GM19468 (cell line): ENCODE results near the gene FAM3D.

ENCODE experiments used
- ATAC-seq: cut with Tn5 transposase; IDR thresholded peaks from one replicate; pipeline ENCODE4 v1.9.1; 2021; ENCODE audit warnings: mild to moderate bottlenecking, moderate library complexity, moderate number of reproducible peaks; ENCODE audit not compliant: unreplicated experiment; ENCODE audit errors: extremely low read depth

FAM3D gene

DNA sequence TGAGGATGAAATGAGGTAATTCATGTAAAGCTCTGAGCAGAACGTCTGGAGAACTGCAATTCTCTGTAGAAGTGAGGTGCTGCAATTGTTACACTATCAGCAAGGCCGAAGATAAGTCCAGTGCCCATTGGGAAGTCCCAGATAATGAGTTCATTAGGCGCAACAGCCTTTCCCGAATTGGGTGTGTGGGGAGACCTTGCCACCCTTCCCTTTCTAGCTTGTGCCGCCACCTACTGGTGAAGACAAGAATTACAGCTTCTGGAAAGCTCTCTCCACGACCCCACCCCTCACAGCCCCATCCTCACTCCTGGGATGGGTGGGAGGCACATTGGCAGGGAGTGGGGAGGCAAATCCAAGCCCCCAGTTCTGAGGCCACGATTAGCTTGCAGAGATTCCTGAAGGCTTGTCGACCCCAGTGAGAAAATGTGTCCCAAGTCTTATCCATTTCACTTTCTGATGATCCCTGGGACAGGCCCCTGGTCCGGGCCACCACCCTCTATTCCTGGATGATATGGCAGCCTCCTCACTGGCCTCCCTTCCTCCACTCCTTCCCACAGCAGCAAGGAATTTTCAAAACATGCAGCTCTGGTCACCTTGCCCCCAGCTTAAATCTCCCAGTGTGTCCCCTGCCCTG is 36.4 kb downstream of the FAM3D start:
- no peak for ATAC-seq

DNA sequence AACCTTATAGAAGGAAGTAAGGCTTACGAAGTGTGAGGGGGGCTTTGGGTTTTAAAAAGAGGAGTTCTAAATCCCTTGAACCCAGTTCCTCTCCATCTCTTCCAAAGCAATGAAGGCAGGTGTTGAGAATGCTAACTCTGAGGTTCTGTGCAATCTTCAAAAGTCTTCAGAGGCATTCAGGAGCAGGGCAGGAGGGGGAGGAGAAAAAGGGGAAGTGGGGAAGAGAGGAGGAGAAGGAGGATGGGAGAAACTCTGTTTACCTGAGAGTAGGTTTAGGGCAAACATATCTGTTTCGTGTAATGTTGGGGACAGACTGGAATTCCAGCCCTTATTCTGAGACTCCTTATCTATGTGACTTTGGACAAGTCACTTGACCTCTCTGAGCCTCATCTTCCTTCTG is 36.9 kb downstream of the FAM3D start:
- no peak for ATAC-seq

DNA sequence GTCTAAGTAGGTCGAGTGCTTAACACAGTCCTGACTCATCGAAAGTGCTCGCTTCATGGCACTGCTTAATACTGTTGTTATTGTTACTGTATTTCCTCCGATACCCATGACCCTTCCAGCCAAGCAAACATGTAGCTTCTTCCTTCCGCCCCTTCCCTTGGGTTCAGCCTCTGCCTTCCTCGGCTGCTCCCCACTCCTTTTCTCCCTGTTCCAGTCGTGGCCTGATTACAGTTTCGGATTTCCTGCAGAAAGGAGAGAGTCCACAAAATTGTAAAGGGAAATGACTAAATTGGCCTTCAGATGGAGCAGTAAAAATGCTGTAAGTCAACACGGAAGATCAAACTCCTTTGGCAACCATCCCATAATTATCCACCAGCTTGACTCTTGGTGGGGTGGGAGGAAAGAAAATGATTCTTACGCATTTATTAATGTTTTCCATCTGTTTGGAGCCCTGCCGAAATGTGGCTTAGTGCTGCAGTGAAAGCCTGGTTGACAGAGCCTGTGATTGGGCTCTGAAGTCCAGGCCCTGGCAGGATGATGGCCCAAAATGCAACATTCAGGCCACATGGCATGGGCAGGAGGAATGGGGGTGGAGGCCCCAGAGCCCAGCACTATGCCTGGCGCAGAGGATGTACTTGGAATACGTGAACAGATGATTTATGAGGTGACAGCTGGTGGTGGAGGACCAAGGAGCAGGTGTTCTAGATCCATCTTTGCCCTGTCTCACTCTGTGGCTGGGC is 37.6 kb downstream of the FAM3D start:
- no peak for ATAC-seq

DNA sequence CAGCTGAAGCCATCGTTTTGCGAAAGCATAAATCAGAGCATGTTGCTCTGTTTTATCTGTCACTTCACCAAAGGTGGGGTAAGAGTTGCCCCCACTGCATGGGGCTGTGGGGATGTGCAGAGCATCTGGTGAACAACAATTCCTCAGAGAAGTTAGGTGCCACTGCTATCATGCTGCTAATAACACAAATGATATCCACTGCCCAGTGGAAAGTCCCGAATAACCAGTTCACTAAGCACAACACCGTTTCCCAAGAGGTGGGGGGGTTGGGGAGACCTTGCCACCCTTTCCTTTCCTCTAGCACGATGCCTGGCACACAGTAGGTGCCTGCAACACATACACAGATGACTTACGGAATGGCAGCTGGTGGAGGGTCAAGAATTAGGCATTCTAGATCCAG is 38.6 kb downstream of the FAM3D start:
- ATAC-seq, result no peak

DNA sequence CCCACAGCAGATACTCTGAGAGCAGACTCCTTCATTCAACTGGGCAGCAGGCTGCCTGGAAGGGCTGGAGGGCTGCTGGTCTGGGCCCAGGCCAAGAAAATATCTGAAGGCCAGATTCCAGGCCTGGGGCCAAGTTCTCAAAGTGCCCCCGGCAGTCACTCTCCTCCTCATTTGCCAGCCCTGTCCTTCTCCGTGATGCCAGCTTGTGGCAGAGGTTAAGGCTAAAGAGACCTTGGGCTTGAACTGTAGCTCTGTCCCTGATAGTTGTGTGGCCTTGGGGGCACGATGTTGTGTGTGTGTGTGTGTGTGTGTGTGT is 39.0 kb downstream of the FAM3D start:
- no peak for ATAC-seq

DNA sequence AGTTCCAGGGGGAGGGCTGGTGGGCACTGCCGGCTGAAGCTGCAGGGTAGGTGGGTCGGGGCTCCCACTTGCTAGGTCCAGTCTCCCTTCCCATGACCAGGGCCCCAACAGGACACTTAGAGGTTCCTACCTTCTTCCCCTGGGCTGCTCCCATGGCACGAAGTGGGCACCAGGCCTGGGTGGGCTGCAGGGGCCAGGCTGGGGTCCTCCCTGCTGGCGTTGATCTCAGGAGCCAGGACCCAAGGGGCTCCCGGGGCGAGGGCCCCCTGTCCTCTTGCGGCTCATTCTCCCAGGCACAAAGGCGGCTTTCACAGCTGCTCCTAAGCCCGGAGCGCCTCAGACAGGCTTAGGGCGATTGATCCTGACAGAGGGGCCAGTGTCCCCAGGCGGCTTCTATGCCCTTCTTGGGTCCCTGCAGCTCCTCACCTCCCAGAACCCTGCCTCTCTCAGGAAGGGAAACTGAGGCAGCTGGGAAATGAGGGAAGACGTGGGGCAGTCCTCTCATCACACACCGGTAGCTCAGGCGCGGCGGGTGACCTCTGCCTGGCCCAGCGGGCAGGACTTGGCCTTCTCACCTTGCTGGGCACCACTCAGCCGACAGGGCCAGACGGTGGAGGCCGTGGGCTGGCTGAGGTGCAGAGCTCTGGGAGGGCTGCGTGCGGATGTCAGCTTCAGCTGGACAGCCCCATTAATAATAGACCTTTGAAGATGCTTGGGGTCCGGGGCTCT is 39.6 kb downstream of the FAM3D start:
- ATAC-seq, result no peak

DNA sequence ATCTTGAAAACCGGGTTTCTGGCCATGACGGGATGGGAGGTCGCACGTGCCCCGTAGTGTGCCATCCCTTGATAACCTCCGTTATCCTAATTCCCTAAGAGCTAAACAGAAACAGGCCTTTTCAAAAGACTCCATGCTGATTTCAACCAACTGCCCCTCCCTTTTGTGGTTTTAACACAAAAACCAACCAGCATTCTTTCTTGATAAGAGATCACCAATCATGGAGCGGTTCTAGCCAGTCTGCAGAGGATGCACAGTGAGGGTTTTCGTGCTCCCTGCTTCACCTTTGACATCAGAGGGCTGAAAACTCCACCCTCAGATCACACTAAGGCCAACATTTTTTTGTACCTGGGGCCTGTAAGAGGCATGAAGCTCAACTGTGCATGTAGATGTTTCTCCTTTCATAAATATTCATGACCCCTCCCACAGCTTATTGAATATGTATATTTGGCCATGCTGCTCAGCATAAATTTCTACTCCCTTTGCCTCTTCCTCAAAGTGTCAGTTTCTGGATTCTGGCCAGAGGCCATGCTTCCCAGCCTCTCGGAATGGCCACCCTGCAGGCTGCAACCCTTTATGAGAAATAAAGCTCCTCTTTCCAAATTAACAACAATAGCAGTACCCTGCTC is 41.3 kb downstream of the FAM3D start:
- no peak for ATAC-seq

DNA sequence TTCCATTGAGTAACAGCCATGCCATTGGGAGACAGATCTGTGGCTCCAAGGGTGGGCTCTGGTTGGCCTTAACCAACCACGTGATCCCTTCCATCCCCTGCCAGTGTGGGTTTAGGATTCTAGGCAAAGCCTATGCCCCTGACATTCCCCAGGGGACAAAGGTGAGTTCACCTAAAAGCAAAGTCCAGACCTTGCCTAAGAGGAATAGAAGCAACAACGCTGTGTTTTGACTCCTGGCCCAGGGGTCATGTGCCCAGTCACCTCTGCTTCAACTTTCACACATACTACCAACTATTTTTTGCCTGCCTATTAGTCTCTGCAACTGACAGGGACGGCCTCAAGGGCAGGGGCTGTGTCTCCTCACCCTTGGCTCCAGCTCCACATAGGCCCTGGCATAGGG is 42.0 kb downstream of the FAM3D start:
- no peak for ATAC-seq

DNA sequence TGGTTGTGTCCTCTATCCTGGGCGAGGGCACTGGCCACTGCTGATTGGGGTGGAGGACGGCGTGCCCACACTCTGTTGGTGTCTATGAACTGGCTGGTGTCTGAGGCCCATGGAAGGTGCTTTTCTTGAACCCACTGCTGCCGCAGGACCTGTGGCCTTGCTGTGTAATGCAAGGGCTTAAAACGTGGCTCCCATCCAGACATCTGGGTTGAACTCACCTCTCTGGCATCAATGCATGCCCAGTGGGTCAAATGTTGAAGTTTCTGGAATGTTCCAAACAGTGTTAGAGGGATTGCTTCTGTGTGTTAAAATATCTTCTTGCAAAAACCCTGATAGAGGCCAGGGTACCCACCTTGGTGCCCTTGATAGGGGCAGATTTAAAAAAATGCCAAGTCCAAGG is 42.6 kb downstream of the FAM3D start:
- no peak for ATAC-seq

DNA sequence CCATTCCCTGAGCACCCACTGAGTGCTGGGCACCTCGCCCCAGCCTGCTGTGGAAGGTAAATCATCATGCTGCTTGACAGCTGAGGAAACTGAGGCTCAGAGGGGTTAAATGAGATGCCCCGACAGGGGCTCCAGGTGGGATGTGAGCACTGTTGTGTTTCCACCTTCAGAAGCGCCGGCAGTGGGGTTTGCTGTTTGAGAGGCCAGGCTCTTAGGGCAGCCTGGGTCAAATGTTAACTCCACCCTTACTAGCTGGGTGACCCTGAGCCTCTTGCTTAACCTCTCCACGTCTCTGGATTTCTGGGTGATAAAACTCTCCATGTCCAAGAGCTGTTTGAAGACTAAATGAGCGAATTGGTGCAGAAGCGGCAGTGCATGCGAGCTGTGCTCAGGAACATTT is 43.1 kb downstream of the FAM3D start:
- ATAC-seq, result no peak

DNA sequence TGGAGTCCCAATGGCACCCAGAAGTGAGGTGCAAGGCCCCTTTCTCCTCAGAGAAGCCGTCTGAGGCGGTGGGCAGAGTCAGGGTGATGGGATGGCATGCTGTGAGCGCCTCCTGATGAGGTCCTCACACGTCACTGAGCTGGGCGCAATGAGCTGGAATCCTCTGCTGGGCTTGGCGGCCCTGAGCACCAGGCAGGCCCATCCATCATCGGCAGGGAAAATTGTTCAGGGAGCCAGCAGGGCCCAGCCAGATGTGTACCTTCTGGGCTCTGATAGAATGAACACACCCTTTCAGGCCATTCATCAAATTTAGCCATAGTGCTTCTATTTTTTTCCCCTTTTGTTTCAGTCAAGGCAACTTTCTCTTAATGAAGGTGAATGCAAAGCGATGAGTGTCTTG is 43.7 kb downstream of the FAM3D start:
- no peak for ATAC-seq

DNA sequence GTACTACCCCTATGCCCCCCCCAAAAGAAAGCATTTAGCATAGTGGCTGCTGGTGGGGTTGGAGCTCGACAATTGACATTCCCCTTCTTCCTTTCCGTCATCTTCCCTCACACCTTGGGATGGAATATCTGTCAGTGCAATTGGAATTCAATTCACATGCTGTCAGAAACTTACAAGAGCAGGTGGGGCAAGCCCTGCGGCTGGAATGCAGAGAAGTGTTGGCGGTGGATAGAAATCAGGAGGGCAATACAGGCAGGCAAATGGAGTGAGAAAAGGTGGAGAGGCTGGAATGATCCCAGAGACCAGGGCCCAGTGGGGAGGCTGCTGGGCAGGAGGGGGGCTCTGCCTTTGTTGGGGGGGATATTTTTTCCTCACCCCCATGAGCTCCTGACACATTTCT is 44.1 kb downstream of the FAM3D start:
- ATAC-seq, result no peak

DNA sequence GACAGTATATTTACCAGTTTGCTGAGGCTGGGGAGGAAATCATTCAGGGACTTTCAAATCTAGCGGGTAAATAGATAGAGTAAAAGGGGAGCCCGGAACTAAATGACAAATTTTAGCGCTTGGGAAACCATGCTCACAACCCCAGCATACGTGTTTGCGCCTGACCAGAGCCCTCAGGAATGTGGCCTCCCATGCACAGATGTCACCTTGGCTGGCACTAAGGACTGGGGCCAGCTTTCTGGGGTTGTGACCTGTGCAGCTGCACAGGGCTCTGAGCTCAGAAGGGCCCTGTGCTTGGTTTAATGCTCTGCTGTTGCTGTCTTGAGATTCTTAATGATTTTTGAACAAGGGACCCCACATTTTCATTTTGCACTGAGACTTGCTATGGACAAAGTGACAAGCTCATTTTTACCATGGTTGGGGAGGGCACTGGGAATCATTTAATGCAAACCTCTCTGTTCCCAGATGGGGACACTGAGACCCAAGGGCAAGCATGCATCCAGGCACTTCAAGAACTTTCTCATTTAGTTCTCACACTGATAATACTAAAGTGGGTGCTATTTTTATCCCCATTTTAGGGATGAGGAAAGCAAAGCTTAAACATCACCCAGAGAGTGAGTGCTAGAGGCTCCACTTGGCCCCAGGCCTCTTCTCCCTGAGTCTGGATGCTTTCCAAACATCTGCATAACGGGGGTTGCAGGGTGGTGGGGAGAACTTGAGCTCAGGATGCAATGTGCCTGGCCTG is 45.3 kb downstream of the FAM3D start:
- no peak for ATAC-seq

DNA sequence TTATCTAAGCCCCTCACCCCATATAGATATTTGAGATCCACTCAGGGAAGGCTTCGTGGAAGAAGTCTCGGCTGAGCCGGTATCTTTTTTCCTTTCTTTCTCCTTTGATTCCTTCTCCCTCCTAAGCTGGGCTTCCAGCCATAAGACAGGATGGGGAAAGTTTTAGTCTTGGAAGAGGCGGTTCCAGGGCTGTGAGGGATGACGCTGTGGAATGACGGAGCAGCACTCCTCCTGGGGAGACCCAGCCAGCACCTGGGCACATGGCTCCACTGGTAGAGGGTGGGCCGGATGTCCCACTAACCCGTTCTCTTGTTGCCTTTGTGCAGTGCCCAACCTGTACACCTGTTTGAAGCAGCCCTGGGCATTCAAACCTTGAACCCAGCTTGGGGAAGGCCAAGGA is 46.2 kb downstream of the FAM3D start:
- ATAC-seq, result no peak

DNA sequence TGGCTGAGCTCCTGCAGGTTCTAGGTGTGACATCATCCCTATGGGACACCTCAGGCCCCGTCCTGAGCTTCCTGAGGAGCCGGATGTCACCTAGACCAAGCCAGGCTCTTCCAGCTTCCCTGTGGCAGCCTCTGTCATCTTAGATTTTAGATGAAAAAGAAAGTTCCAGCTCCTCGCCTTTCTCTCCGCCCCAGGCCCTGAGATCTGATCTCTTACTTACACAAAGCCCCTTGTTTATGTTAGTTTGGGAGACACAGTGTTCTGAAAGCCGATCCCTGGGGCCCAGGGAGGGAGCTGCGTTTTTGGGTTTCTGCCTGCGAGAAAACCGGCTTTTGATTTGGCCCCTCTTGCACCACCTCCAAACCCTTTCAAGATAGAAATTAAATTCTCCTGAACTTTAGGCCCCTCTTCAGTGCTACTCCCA is 49.2 kb downstream of the FAM3D start:
- no peak for ATAC-seq

DNA sequence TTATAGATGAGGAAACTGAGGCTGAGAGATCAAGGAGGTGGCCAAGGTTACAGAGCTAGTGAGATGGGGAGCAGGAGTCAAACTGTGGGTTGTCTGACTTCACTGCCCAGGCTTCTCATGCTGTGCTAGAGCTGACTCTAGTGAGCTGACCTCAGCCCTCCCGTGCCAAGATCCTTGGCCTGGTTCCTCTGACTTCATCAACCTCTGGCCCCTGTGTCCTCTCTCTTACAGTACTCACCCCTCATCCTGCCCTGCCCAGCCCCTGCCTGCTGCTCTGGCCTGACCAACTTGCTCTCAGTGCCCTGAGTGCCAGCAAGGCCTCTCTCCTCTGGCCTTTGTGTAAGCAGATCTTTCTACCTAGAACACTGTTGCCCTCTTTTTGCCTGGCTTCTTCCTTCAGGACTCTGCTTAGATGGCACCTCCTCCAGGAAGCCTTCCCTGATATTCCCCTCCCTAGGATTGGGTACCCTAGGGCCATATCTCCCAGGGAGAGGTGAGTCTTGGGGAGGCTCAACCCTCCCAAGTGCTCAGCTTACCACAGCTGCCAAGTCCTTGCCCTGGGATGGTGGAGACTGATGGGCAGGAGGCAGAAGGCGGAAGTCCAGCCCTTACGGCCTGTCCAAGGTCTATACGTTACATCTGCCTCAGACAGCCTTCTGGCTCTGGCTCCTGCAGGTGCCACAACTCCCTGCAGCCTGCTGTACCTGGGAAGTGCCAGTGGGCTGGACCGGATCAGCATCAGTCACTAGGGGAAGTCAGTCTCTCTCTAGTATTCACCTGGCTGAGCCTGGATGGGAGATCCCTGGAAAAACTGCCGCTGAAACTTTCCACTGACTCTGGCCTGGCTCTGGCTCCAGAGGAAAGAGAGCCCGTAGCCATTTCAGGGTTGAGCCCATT is 53.1 kb downstream of the FAM3D start:
- ATAC-seq, result no peak

DNA sequence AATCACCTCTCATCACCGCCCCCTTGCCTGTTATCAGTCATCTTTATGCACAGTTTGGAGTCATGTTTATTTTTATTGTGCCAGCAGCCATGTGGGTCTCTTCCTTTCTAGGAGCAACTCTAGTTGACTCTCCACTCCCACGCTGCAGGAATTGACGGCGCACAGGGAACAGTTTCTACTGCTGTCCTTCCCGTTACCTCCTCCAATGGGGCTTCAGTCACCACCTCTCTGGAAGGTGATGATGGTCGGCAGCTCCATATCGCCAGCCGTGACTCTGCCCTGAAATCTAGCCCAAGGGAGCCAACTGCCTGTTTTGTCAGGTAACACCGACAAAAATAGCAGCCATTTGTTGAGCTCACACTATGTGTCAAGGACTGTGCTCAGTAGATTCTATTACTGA is 53.7 kb downstream of the FAM3D start:
- ATAC-seq, result no peak

DNA sequence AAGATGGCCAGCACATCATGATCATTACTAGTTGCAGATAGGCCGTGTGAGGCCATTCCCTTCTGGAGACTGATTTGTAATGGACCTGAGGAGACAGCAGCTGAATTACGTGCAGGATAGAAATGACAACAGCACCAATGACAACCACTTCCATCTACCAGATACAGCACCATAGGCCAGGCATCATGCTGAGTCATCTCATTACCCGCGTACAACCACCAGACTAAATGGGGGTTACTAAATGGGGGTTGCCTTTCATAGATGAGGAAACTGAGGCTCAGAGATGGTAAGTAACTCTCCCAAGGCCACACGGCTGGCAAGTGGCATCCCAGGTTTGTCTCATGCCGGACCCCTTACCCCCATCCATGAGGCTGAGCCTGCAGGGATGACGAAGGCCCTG is 56.6 kb downstream of the FAM3D start:
- ATAC-seq, result no peak

DNA sequence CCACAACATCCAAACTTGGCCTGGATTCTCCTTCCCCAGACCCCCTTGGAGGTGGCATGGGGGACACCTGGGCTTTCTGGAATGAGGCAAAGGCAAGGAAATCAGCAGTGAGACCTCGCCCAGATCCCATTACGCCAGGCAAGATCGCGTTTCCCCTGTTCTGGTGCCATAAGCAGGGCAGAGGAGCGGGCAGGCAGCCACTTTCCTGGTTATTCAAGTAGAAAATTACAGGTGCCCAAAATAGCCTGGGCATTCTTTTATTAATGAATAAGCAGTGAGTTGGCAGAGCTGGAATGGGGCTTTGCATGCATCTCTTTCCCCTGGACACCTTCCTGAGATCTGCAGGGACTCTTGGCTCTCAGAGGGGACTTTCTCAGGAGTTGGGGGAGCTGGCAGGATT is 57.9 kb downstream of the FAM3D start:
- no peak for ATAC-seq

DNA sequence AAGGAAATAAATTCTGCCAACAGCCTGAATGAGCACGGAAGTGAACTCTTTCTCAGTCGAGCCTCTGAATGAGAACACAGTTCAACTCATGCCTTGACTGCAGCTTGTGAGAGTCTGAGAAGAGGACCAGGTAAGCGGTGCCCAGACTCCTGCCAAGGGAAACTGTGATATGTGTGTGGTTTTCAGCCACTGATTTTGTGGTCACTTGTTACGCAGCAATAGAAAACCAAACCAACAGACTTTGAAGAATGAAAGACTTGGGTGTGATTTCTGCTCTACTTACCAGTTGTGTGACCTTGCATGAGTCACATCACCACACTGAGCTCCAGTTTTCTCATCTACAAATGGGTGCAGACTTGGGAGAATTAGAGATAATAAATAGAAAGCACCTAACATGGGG is 58.8 kb downstream of the FAM3D start:
- ATAC-seq, result no peak
